Jurkat, Clone E6-1 (cell line): ENCODE results near the gene GOLGA7B.
A peak's percentile ranks its signal among the peaks of the same experiment; 100 is the strongest.
"Not testable (repeated sequence)": the region's sequence is repeated elsewhere in the genome, so short reads cannot be mapped to it uniquely, and the experiment has no call there.

Experiments
- DNase-seq: peaks from one replicate; pipeline ENCODE4 v3.0.0-alpha.2; 2011; ENCODE audit warnings: low read depth, low spot score
- H3K4me3 ChIP-seq: 2 replicates; pipeline ENCODE4 v1.5.1; 2011; ENCODE audit warnings: mild to moderate bottlenecking, low read length, control low read depth, moderate library complexity

The GOLGA7B gene

GRCh38 chr10:97827702-97828291, 21.8 kb upstream of the GOLGA7B start:
- no peak for DNase-seq

GRCh38 chr10:97828721-97829120, 20.9 kb upstream of the GOLGA7B start:
- DNase-seq: no peak
- H3K4me3 ChIP-seq: no peak overlapping the region

More at GRCh38 chr10:97827702-97828291, 21.8 kb upstream of the GOLGA7B start:
- H3K4me3 ChIP-seq: no peak overlapping the region

GRCh38 chr10:97830064-97830463, 19.6 kb upstream of the GOLGA7B start:
- DNase-seq: no peak
- no peak overlapping the region for H3K4me3 ChIP-seq

GRCh38 chr10:97831259-97831658, 18.4 kb upstream of the GOLGA7B start:
- no peak for DNase-seq
- no peak overlapping the region for H3K4me3 ChIP-seq

GRCh38 chr10:97836446-97836845, 13.2 kb upstream of the GOLGA7B start:
- no peak for DNase-seq
- H3K4me3 ChIP-seq: no peak overlapping the region

GRCh38 chr10:97838091-97838490, 11.6 kb upstream of the GOLGA7B start:
- H3K4me3 ChIP-seq: no peak overlapping the region
- DNase-seq: no peak

GRCh38 chr10:97841166-97841565, 8.5 kb upstream of the GOLGA7B start:
- not testable (repeated sequence) for H3K4me3 ChIP-seq, DNase-seq

- H3K4me3 ChIP-seq, DNase-seq: not testable (repeated sequence)
These were observed 7.5 kb upstream of the GOLGA7B start for GRCh38 chr10:97842114-97842513.

- H3K4me3 ChIP-seq: no peak overlapping the region
- no peak for DNase-seq
These were observed 6.9 kb upstream of the GOLGA7B start for GRCh38 chr10:97842656-97843280.

- no peak for DNase-seq
- no peak overlapping the region for H3K4me3 ChIP-seq
These were observed 6.4 kb upstream of the GOLGA7B start for GRCh38 chr10:97843281-97843671.

GRCh38 chr10:97843972-97844371, 5.7 kb upstream of the GOLGA7B start:
- not testable (repeated sequence) for H3K4me3 ChIP-seq, DNase-seq

- DNase-seq: no peak
- H3K4me3 ChIP-seq: no peak overlapping the region
These were observed 5.0 kb upstream of the GOLGA7B start for GRCh38 chr10:97844678-97845077.

GRCh38 chr10:97849103-97849686, 448 bp upstream of the GOLGA7B start:
- DNase-seq: peak; percentile 46
- peak overlapping the region; percentile 55 for H3K4me3 ChIP-seq

GRCh38 chr10:97850446-97850845, 803 bp downstream of the GOLGA7B start:
- no peak for DNase-seq
- H3K4me3 ChIP-seq: no peak overlapping the region

GRCh38 chr10:97851341-97852001, 1.8 kb downstream of the GOLGA7B start:
- no peak overlapping the region for H3K4me3 ChIP-seq
- peak; percentile 79 for DNase-seq

GRCh38 chr10:97852277-97852676, 2.6 kb downstream of the GOLGA7B start:
- no peak for DNase-seq
- no peak overlapping the region for H3K4me3 ChIP-seq

- H3K4me3 ChIP-seq: no peak overlapping the region
- no peak for DNase-seq
These were observed 3.3 kb downstream of the GOLGA7B start for GRCh38 chr10:97852840-97853405.

GRCh38 chr10:97854743-97855142, 5.1 kb downstream of the GOLGA7B start:
- H3K4me3 ChIP-seq: no peak overlapping the region
- DNase-seq: no peak

- no peak overlapping the region for H3K4me3 ChIP-seq
- no peak for DNase-seq
These were observed 8.4 kb downstream of the GOLGA7B start for GRCh38 chr10:97858001-97858439.
